ENCODE measurements around the gene GNB1.

GNB1 gene

GRCh38 chr1:1927751-1928150, 36.9 kb upstream of the GNB1 start:
- no peak for ATAC-seq

GRCh38 chr1:1926886-1927660, 36.2 kb upstream of the GNB1 start:
- TF ChIP-seq TCF4 (CRISPR knock-in tag; IDR thresholded peaks at IDR 0.05; ENCODE audit: borderline replicate concordance) (no peak), ZFP30 (CRISPR knock-in tag; IDR thresholded peaks at IDR 0.05) (no peak), CREB5 (CRISPR knock-in tag; IDR thresholded peaks at IDR 0.05; ENCODE audit: low read depth) (no peak), TSHZ2 (CRISPR knock-in tag; IDR thresholded peaks at IDR 0.05) (no peak), ARNTL (CRISPR knock-in tag; IDR thresholded peaks at IDR 0.05; ENCODE audit: borderline replicate concordance, low read depth) (no peak), CSDC2 (CRISPR knock-in tag; IDR thresholded peaks at IDR 0.05) (no peak), ESRRG (CRISPR knock-in tag; IDR thresholded peaks at IDR 0.05) (no peak), OSR1 (CRISPR knock-in tag; IDR thresholded peaks at IDR 0.05) (no peak), RARB (CRISPR knock-in tag; IDR thresholded peaks at IDR 0.05) (no peak), PPARA (CRISPR knock-in tag; IDR thresholded peaks at IDR 0.05; ENCODE audit: borderline replicate concordance) (no peak), ZFP3 (CRISPR knock-in tag; IDR thresholded peaks at IDR 0.05) (no peak), ZC3H10 (CRISPR knock-in tag; IDR thresholded peaks at IDR 0.05) (no peak)
- no peak for ATAC-seq

More at GRCh38 chr1:1927751-1928150, 36.9 kb upstream of the GNB1 start:
- TF ChIP-seq ZC3H10 (CRISPR knock-in tag; IDR thresholded peaks at IDR 0.05): no peak
- no peak for TF ChIP-seq ZNF565 (CRISPR knock-in tag; conservative IDR thresholded peaks at IDR 0.05; ENCODE audit: low read depth)
- TF ChIP-seq ZFP30 (CRISPR knock-in tag; IDR thresholded peaks at IDR 0.05): no peak
- TF ChIP-seq TSHZ2 (CRISPR knock-in tag; IDR thresholded peaks at IDR 0.05): no peak
- no peak for TF ChIP-seq GLIS3 (CRISPR knock-in tag; IDR thresholded peaks at IDR 0.05)

GRCh38 chr1:1926346-1926811, 35.5 kb upstream of the GNB1 start:
- TF ChIP-seq TSHZ2 (CRISPR knock-in tag; IDR thresholded peaks at IDR 0.05) (no peak), CSDC2 (CRISPR knock-in tag; IDR thresholded peaks at IDR 0.05) (no peak), ARNTL (CRISPR knock-in tag; IDR thresholded peaks at IDR 0.05; ENCODE audit: borderline replicate concordance, low read depth) (no peak), PATZ1 (CRISPR knock-in tag; IDR thresholded peaks at IDR 0.05; ENCODE audit: borderline replicate concordance) (no peak), ZC3H10 (CRISPR knock-in tag; IDR thresholded peaks at IDR 0.05) (no peak), TOX (CRISPR knock-in tag; IDR thresholded peaks at IDR 0.05; ENCODE audit: borderline replicate concordance) (no peak), ESRRG (CRISPR knock-in tag; IDR thresholded peaks at IDR 0.05) (no peak), OSR1 (CRISPR knock-in tag; IDR thresholded peaks at IDR 0.05) (no peak), RARB (CRISPR knock-in tag; IDR thresholded peaks at IDR 0.05) (no peak), ZNF70 (CRISPR knock-in tag; IDR thresholded peaks at IDR 0.05) (no peak), ZNF565 (CRISPR knock-in tag; conservative IDR thresholded peaks at IDR 0.05; ENCODE audit: low read depth) (no peak), ZFP3 (CRISPR knock-in tag; IDR thresholded peaks at IDR 0.05) (no peak), CREB5 (CRISPR knock-in tag; IDR thresholded peaks at IDR 0.05; ENCODE audit: low read depth) (no peak), BACH2 (CRISPR knock-in tag; IDR thresholded peaks at IDR 0.05; ENCODE audit: borderline replicate concordance) (no peak), ZNF8 (CRISPR knock-in tag; IDR thresholded peaks at IDR 0.05) (no peak), ISL1 (CRISPR knock-in tag; IDR thresholded peaks at IDR 0.05) (no peak)
- no peak for ATAC-seq

Measured in SK-N-SH treated with all-trans-retinoic acid at 6 μM for 48 hours (cell line).